ENCODE results near the gene DKK3. TPM values are rescaled to one million over a fixed set of nuclear protein-coding genes. Genes with fewer than 3 reads are reported as not detected.

Gene DKK3
- total RNA-seq, 1 donor from 2014 or later = 225 TPM

- FAIRE-seq (no peak), DNase-seq (ENCODE audit: low spot score in 2 of 2) (no peak)
Measured at GRCh38 chr11:11971906-11972547, 36.4 kb downstream of the DKK3 start.

- DNase-seq (ENCODE audit: low spot score in 2 of 2) = no peak
- no peak for FAIRE-seq
Measured at GRCh38 chr11:11970556-11970955, 37.9 kb downstream of the DKK3 start.

- FAIRE-seq (no peak), DNase-seq (ENCODE audit: low spot score in 2 of 2) (no peak)
Measured at GRCh38 chr11:11969380-11970215, 38.8 kb downstream of the DKK3 start.

GRCh38 chr11:11968511-11969280 is 39.7 kb downstream of the DKK3 start:
- no peak for FAIRE-seq
- no peak for DNase-seq (ENCODE audit: low spot score in 2 of 2)

GRCh38 chr11:11967669-11968510 is 40.5 kb downstream of the DKK3 start:
- FAIRE-seq = no peak

GRCh38 chr11:11966826-11967668 is 41.4 kb downstream of the DKK3 start:
- DNase-seq (ENCODE audit: low spot score in 2 of 2) = peak; percentile 18 to 64

More at GRCh38 chr11:11967669-11968510, 40.5 kb downstream of the DKK3 start:
- no peak for DNase-seq (ENCODE audit: low spot score in 2 of 2)

GRCh38 chr11:11966354-11966741 is 42.1 kb downstream of the DKK3 start:
- FAIRE-seq (no peak), DNase-seq (ENCODE audit: low spot score in 2 of 2) (no peak)

More at GRCh38 chr11:11966826-11967668, 41.4 kb downstream of the DKK3 start:
- no peak for FAIRE-seq

GRCh38 chr11:11965656-11966353 is 42.6 kb downstream of the DKK3 start:
- FAIRE-seq = no peak

GRCh38 chr11:11965192-11965591 is 43.2 kb downstream of the DKK3 start:
- no peak for DNase-seq (ENCODE audit: low spot score in 2 of 2)
- FAIRE-seq = no peak

More at GRCh38 chr11:11965656-11966353, 42.6 kb downstream of the DKK3 start:
- no peak for DNase-seq (ENCODE audit: low spot score in 2 of 2)

GRCh38 chr11:11964774-11965150 is 43.7 kb downstream of the DKK3 start:
- no peak for FAIRE-seq
- no peak for DNase-seq (ENCODE audit: low spot score in 2 of 2)

- no peak for FAIRE-seq
- DNase-seq (ENCODE audit: low spot score in 2 of 2) = no peak
Measured at GRCh38 chr11:11963842-11964773, 44.3 kb downstream of the DKK3 start.

- DNase-seq (ENCODE audit: low spot score in 2 of 2) (no peak), FAIRE-seq (no peak)
Measured at GRCh38 chr11:11963067-11963466, 45.4 kb downstream of the DKK3 start.

- DNase-seq (ENCODE audit: low spot score in 2 of 2) (no peak), FAIRE-seq (no peak)
Measured at GRCh38 chr11:11961399-11962028, 46.9 kb downstream of the DKK3 start.

- FAIRE-seq = no peak
- DNase-seq (ENCODE audit: low spot score in 2 of 2) = no peak
Measured at GRCh38 chr11:11960687-11961086, 47.7 kb downstream of the DKK3 start.

- FAIRE-seq = no peak
- DNase-seq (ENCODE audit: low spot score in 2 of 2) = no peak
Measured at GRCh38 chr11:11959601-11960000, 48.8 kb downstream of the DKK3 start.

- FAIRE-seq = no peak
- DNase-seq (ENCODE audit: low spot score in 2 of 2) = no peak
Measured at GRCh38 chr11:11958403-11959231, 49.8 kb downstream of the DKK3 start.
